Measurements from ENCODE around the gene PDSS2.

DNA sequence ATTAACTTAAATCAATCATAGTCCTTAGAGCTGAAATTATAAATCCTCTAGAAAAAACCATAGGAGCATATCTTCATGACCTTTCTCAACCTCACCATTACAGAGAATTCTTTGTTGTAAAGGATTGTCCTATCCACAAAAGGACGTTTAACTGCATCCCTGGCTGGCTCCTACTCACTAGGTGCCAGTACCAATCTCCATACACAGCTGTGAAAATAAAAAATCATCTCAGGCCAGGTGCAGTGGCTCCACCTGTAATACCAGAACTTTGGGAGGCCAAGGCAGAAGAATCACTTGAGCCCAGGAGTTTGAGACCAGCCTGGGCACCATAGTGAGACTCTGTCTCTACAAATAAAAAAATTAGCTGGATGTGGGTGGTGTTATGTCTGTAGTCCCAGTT is 89.9 kb downstream of the PDSS2 start:
- no peak for TF ChIP-seq CTCF (IDR thresholded peaks at IDR 0.05; ENCODE audit: low read depth, low read length, missing input control)
- no peak for TF ChIP-seq TAF1 (conservative IDR thresholded peaks at IDR 0.05)
- TF ChIP-seq JUND (IDR thresholded peaks at IDR 0.05): no peak
- TF ChIP-seq ZBTB33 (IDR thresholded peaks at IDR 0.05): no peak
- TF ChIP-seq NR2F2 (IDR thresholded peaks at IDR 0.05): no peak
- no peak for TF ChIP-seq YY1 (IDR thresholded peaks at IDR 0.05)
- no peak for TF ChIP-seq REST (IDR thresholded peaks at IDR 0.05)
- TF ChIP-seq, protein P1, sequence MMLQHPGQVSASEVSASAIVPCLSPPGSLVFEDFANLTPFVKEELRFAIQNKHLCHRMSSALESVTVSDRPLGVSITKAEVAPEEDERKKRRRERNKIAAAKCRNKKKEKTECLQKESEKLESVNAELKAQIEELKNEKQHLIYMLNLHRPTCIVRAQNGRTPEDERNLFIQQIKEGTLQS (IDR thresholded peaks at IDR 0.05): no peak
- TF ChIP-seq, protein P2, sequence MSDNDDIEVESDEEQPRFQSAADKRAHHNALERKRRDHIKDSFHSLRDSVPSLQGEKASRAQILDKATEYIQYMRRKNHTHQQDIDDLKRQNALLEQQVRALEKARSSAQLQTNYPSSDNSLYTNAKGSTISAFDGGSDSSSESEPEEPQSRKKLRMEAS (IDR thresholded peaks at IDR 0.05): no peak
- no peak for TF ChIP-seq EGR1 (IDR thresholded peaks at IDR 0.05; ENCODE audit: low read depth in 2 of 2)
- no peak for TF ChIP-seq SP1 (IDR thresholded peaks at IDR 0.05)
- no peak for TF ChIP-seq HNF4G (IDR thresholded peaks at IDR 0.05)
